HepG2 (cell line): Measurements from ENCODE around the gene PPP1R18. TPM values are rescaled to one million over a fixed set of nuclear protein-coding genes. Genes with fewer than 3 reads are reported as not detected.

Experiments
- ERF ChIP-seq: IDR thresholded peaks from 2 replicates; pipeline ENCODE4 v1.6.1; 2018; ENCODE audit warnings: missing biosample characterization, missing genetic modification reagents
- FOXJ3 ChIP-seq: sonication (generic); formaldehyde crosslinking; IDR thresholded peaks from 2 replicates; pipeline ENCODE4 v1.4.0; 2020; ENCODE audit warnings: missing genetic modification reagents, mild to moderate bottlenecking, borderline replicate concordance
- GATA4 ChIP-seq: sonication (generic); IDR thresholded peaks from 2 replicates; pipeline ENCODE4 v1.6.1; 2016; ENCODE audit warnings: antibody characterized with exemption, low read depth, borderline replicate concordance
- HIC2 ChIP-seq: sonication (generic); formaldehyde crosslinking; IDR thresholded peaks from 2 replicates; pipeline ENCODE4 v1.9.0; 2022; ENCODE audit warnings: low read depth, missing genetic modification reagents
- IRF2 ChIP-seq: IDR thresholded peaks from 2 replicates; pipeline ENCODE4 v1.6.1; 2018; ENCODE audit warnings: missing genetic modification reagents, missing compliant biosample characterization
- KMT2A ChIP-seq: sonication (generic); formaldehyde crosslinking; IDR thresholded peaks from 2 replicates; pipeline ENCODE4 v1.4.0; 2020; ENCODE audit warnings: missing genetic modification reagents
- MTA1 ChIP-seq: sonication (generic); formaldehyde crosslinking; IDR thresholded peaks from 2 replicates; pipeline ENCODE4 v1.4.0; 2020; ENCODE audit warnings: missing genetic modification reagents, mild to moderate bottlenecking, borderline replicate concordance
- PCBP1 ChIP-seq: fragments of 200-400 bp; formaldehyde crosslinking; IDR thresholded peaks from 2 replicates; pipeline ENCODE4 v1.6.1; 2017; ENCODE audit warnings: mild to moderate bottlenecking, low read depth, low read length, borderline replicate concordance
- ZBTB10 ChIP-seq: sonication (generic); formaldehyde crosslinking; IDR thresholded peaks from 2 replicates; pipeline ENCODE4 v1.4.0; 2020; ENCODE audit warnings: missing genetic modification reagents, borderline replicate concordance
- ZGPAT ChIP-seq: IDR thresholded peaks from 2 replicates; pipeline ENCODE4 v1.6.1; 2016; ENCODE audit warnings: mild to moderate bottlenecking
- ZNF225 ChIP-seq: sonication (generic); formaldehyde crosslinking; IDR thresholded peaks from 2 replicates; pipeline ENCODE4 v1.4.0; 2020; ENCODE audit warnings: mild to moderate bottlenecking, missing genetic modification reagents
- ZNF274 ChIP-seq: sonication (generic); formaldehyde crosslinking; IDR thresholded peaks from 2 replicates; pipeline ENCODE4 v1.5.1; 2020; ENCODE audit warnings: mild to moderate bottlenecking, missing genetic modification reagents
- polyA plus RNA-seq, 8 experiments: library from polyadenylated mRNA; depleted of rRNA in 3 of 8; stranded (reverse) in 7 of 8; unstranded in 1 of 8; fragments of >200 nt; fragmentation: Illumina TruSeq in 4 of 8; extraction: Trizol in 4 of 8; gene quantifications; 2 replicates each; pipeline versions ENCODE4 v1.2.1 to v1.2.3, GENCODE V29; 2011 to 2016; ENCODE audit warnings: low read depth in 4 of 8, missing spikeins in 1 of 8, mixed read lengths in 1 of 8; ENCODE audit not compliant: insufficient read depth in 1 of 8
- total RNA-seq, 5 experiments: library from RNA; depleted of rRNA; stranded (reverse); fragments of >200 nt; fragmentation: Illumina TruSeq; extraction: Trizol; gene quantifications; 2 replicates each; pipeline ENCODE4 v1.2.3, GENCODE V29; 2016; ENCODE audit warnings: low read depth in 1 of 5
- TF ChIP-seq, protein P1 (sequence below): sonication (generic); formaldehyde crosslinking; IDR thresholded peaks from 2 replicates; pipeline ENCODE4 v1.5.0; 2020; ENCODE audit warnings: missing genetic modification reagents
- TF ChIP-seq, protein P2 (sequence below): sonication (generic); formaldehyde crosslinking; IDR thresholded peaks from 2 replicates; pipeline ENCODE4 v1.4.0; 2020; ENCODE audit warnings: mild to moderate bottlenecking, missing genetic modification reagents
- TF ChIP-seq, protein P3 (sequence below): sonication (generic); formaldehyde crosslinking; IDR thresholded peaks from 2 replicates; pipeline ENCODE4 v1.4.0; 2020; ENCODE audit warnings: missing genetic modification reagents

PPP1R18 gene
- total and polyA plus RNA-seq, 2 of the 13 experiments (the other 11 are each of a cell fraction or from before 2014, with no cell fraction given), result 4.9 to 9.2 TPM

GRCh38 chr6:30690403-30691207 is 4.2 kb upstream of the PPP1R18 start, which contains the start of gene NRM (continued):
- TF ChIP-seq ZGPAT (peak; percentile 58; the same call in 1 of the 2 replicates), ZNF225 (CRISPR knock-in tag) (no peak), ERF (CRISPR knock-in tag) (peak; percentile 84), FOXJ3 (CRISPR knock-in tag) (no peak), IRF2 (CRISPR knock-in tag) (peak; percentile 61; the same call in 1 of the 2 replicates), KMT2A (peak; percentile 85), ZBTB10 (CRISPR knock-in tag) (no peak), HIC2 (CRISPR knock-in tag) (no peak), PCBP1 (no peak), MTA1 (CRISPR knock-in tag) (peak; percentile 20; the same call in 1 of the 2 replicates), ZNF274 (no peak; the same call in 1 of the 2 replicates), GATA4 (peak; percentile 50; the same call in 1 of the 2 replicates)
- TF ChIP-seq, protein P1, sequence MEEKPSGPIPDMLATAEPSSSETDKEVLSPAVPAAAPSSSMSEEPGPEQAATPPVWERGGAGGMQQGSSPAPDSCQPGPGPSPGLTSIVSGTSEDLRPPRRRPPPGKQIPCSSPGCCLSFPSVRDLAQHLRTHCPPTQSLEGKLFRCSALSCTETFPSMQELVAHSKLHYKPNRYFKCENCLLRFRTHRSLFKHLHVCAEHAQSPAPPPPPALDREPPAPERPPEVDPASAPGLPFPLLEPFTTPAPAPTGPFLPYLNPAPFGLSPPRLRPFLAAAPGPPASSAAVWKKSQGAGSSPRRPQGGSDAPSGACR (CRISPR knock-in tag), result peak; percentile 48; the same call in 1 of the 2 replicates
- TF ChIP-seq, protein P2, sequence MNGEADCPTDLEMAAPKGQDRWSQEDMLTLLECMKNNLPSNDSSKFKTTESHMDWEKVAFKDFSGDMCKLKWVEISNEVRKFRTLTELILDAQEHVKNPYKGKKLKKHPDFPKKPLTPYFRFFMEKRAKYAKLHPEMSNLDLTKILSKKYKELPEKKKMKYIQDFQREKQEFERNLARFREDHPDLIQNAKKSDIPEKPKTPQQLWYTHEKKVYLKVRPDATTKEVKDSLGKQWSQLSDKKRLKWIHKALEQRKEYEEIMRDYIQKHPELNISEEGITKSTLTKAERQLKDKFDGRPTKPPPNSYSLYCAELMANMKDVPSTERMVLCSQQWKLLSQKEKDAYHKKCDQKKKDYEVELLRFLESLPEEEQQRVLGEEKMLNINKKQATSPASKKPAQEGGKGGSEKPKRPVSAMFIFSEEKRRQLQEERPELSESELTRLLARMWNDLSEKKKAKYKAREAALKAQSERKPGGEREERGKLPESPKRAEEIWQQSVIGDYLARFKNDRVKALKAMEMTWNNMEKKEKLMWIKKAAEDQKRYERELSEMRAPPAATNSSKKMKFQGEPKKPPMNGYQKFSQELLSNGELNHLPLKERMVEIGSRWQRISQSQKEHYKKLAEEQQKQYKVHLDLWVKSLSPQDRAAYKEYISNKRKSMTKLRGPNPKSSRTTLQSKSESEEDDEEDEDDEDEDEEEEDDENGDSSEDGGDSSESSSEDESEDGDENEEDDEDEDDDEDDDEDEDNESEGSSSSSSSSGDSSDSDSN, result peak; percentile 25; the same call in 1 of the 2 replicates
- TF ChIP-seq, protein P3, sequence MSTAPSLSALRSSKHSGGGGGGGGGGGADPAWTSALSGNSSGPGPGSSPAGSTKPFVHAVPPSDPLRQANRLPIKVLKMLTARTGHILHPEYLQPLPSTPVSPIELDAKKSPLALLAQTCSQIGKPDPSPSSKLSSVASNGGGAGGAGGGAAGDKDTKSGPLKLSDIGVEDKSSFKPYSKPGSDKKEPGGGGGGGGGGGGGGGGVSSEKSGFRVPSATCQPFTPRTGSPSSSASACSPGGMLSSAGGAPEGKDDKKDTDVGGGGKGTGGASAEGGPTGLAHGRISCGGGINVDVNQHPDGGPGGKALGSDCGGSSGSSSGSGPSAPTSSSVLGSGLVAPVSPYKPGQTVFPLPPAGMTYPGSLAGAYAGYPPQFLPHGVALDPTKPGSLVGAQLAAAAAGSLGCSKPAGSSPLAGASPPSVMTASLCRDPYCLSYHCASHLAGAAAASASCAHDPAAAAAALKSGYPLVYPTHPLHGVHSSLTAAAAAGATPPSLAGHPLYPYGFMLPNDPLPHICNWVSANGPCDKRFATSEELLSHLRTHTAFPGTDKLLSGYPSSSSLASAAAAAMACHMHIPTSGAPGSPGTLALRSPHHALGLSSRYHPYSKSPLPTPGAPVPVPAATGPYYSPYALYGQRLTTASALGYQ, result peak; percentile 57; the same call in 1 of the 2 replicates
